Subcutaneous adipose tissue (tissue), 4 donors: Measurements from ENCODE around the gene IRF2BP1. TPM values are rescaled to one million over a fixed set of nuclear protein-coding genes. Genes with fewer than 3 reads are reported as not detected.

Source experiments
- total RNA-seq, 4 donors: library from RNA; depleted of rRNA; stranded (reverse); fragments of >200 nt; gene quantifications; one replicate each; pipeline ENCODE4 v1.1.0, GENCODE V29; 2016
- TF ChIP-seq, protein P1 (sequence below): fragments of 450-650 bp; IDR thresholded peaks from one replicate; pipeline ENCODE4 v1.5.1; 2016; ENCODE audit warnings: low read depth, mild to moderate bottlenecking, control low read depth, antibody characterized with exemption, moderate library complexity

IRF2BP1 gene, protein sequence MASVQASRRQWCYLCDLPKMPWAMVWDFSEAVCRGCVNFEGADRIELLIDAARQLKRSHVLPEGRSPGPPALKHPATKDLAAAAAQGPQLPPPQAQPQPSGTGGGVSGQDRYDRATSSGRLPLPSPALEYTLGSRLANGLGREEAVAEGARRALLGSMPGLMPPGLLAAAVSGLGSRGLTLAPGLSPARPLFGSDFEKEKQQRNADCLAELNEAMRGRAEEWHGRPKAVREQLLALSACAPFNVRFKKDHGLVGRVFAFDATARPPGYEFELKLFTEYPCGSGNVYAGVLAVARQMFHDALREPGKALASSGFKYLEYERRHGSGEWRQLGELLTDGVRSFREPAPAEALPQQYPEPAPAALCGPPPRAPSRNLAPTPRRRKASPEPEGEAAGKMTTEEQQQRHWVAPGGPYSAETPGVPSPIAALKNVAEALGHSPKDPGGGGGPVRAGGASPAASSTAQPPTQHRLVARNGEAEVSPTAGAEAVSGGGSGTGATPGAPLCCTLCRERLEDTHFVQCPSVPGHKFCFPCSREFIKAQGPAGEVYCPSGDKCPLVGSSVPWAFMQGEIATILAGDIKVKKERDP
- 10 to 100 TPM in 2 of 4 donors, 1 to 10 TPM in 2; 2.9 to 24.5 (median 10.9) TPM for total RNA-seq

DNA sequence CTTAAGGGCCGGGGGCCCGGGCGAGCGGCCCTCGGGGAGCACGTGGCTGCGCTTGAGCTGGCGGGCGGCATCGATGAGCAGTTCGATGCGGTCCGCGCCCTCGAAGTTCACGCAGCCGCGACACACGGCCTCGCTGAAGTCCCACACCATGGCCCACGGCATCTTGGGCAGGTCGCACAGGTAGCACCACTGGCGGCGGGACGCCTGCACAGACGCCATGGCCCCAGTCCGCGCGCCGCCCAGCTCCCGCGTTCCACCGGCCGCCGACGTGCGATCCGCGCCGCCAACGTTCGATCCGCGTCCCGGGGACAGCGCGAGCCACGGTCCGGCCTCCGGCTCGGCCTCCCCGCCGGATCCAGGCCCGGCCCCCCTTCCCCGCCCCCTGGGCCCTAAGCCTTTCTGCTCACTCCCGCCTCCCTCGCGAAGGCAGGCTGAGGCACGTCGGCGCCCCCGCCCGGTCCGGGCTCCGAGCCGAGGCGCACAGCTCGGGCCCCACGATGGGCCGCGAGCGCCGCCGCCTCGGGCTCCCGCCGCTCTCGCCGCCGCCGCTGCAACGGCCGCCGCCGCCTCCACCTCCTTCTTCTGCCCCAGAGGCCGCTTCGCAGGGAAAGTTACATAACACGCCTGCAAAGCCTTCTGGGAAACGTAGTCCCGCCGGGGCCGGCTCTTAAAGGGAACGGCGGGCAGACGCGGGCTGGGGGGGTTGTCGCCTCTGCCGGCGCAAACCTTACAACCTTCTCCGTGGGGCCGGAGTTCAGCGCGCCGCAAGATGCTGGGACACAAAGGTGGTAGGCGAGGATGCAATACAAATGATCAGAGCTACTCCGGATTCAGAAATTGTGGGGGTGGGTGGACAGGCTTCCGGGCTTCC lies at the start of gene IRF2BP1:
Gene IRF2BP1 (minus strand): TSS at position 586 of the 871 bp plus-strand sequence. CDS start 367 bp downstream, at position 219.
- TF ChIP-seq, protein P1, sequence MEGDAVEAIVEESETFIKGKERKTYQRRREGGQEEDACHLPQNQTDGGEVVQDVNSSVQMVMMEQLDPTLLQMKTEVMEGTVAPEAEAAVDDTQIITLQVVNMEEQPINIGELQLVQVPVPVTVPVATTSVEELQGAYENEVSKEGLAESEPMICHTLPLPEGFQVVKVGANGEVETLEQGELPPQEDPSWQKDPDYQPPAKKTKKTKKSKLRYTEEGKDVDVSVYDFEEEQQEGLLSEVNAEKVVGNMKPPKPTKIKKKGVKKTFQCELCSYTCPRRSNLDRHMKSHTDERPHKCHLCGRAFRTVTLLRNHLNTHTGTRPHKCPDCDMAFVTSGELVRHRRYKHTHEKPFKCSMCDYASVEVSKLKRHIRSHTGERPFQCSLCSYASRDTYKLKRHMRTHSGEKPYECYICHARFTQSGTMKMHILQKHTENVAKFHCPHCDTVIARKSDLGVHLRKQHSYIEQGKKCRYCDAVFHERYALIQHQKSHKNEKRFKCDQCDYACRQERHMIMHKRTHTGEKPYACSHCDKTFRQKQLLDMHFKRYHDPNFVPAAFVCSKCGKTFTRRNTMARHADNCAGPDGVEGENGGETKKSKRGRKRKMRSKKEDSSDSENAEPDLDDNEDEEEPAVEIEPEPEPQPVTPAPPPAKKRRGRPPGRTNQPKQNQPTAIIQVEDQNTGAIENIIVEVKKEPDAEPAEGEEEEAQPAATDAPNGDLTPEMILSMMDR = no peak

DNA sequence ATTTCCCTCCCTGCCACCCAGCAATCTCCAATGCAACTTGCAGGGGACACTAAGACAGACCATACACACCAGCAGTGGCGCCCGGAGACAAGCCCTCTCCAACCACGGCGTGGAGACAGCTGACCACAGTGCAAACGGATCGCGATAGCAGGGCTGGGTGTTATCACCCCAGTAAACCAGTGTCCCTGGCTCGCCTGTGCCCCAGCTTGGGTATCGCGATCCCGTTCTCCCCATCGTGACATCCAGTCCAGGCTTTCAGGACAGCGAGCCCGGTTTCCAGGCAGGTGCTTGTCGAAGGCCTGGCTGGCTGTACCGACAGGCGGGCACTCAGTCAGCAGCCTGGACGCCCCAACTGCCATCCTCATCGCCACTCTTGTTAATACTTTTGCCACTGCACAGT lies 49.3 kb upstream of the IRF2BP1 start:
- TF ChIP-seq, protein P1 = no peak

DNA sequence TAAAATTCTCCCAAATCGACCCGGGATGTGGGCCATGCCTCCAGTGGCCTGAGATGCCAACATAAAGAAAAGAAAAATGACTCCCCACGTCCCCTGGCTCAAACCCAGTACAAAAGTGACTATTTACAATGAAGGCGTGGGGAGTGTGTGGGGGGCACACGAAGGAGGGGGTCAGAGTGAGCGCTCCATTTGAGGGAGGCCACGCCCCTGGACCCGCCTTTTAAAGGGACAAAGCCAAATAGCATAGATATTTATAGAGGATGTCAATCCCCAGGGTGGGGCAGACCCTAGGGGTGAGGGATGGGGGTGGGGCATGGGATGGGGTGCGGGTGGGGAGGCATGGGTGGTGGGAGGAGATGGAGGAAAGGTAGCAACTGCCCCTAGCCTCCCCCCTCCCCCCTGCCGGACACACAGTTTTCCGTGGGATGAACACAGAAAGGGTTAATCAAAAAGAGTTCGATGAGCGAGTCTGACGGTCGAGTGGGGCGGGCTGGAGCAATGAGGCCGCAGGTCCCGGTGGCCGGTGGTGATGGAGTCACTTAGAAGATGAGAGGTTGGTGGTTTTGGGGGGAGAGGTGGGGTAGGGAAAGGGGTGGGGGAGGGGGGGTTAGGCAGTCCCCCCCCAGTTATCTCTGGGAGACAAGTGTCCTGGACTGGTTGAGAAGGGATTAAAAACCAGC lies 48.8 kb upstream of the IRF2BP1 start:
- TF ChIP-seq, protein P1 = no peak

DNA sequence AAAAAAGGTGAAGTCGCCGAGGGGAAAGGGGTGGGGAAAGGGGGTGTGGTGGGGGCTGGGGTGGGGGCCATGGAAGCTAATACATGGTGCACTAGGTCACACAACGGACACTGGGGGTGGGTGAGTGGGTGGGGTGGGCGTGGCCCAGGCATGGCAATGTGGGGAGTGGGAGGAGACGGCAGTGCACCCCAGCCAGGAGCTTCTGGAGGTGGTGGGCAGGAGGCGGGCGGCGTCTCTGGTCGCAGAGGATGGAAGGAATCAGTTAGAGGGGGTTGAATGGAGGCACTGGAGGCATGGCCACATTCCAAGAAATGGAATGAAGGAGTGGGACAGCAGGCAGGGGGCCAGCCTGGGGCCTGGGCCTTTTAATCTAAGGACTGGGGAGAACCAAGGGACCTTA lies 47.8 kb upstream of the IRF2BP1 start:
- TF ChIP-seq, protein P1 = no peak

DNA sequence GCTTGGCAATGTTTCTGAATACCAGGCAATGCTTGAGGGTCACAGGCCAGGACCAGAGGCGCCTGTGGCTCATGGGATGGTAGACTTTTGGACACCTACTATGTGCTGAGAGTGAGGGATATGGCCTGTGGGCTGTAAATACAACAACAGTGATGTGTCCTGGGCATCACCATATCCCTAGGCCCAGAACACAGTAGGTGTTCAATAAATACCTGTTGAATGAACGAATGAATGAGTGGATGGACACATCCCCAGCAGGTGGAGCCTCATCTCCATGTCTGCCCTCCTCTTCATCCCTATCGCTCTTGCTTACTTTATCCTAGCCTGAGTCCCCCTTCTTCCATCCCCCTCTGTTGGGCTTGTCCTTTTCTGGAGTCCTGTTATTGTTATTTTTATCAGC lies 45.1 kb upstream of the IRF2BP1 start:
- TF ChIP-seq, protein P1 = no peak

DNA sequence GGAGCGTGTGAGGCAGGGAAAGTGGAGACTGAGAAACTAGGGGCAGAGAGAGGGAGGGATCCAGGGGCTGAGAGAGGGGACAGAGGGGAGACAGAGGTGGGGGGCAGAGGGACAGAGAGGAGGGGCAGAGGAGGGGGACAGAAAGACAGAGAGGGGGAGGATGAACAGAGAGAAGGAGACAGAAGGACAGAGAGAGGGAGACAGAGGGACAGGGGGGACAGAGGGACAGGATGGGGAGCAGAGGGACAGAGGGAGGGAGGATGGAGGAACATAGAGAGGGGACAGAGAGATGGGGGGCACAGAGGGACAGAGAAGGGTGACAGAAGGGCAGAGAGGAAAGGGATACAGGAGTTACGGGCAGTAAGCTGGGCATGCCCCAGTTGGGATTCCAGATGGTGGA lies 43.3 kb upstream of the IRF2BP1 start:
- TF ChIP-seq, protein P1 = no peak
